ENCODE measurements around the gene BEST3.

BEST3 gene

GRCh38 chr12:69642531-69642930, 56.6 kb downstream of the BEST3 start:
- no peak for DNase-seq (ENCODE audit: insufficient read length)
- TF ChIP-seq POLR2A (IDR thresholded peaks at IDR 0.05; ENCODE audit: low read depth, low read length): no peak
- no peak for TF ChIP-seq POLR2AphosphoS5 (IDR thresholded peaks at IDR 0.05; ENCODE audit: low read depth, low read length)
- no peak for TF ChIP-seq TAF1 (IDR thresholded peaks at IDR 0.05; ENCODE audit: borderline replicate concordance, low read depth, low read length)
- FAIRE-seq: no peak

DNA sequence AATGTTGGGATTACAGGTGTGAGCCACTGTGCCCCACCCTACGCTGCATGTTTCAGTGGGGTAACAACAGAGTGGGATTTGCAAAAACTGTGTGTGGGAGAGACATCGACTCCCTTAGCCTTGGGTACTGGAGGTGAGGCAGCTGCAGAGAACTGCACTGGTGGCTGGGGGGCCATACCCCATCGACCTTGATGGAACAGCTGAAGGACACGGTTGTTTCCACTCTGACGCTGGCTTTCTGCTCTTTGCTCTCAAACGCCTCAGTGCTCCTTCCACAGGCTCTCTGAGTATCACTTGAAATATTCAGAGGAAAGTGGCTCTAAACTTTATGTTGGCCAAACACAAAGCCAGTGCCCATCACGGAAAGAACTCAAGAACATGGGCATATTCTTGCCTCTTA, 57.6 kb downstream of the BEST3 start:
- DNase-seq (ENCODE audit: insufficient read length) (no peak), FAIRE-seq (no peak)
- TF ChIP-seq TAF1 (IDR thresholded peaks at IDR 0.05; ENCODE audit: borderline replicate concordance, low read depth, low read length) (no peak), POLR2A (IDR thresholded peaks at IDR 0.05; ENCODE audit: low read depth, low read length) (no peak), POLR2AphosphoS5 (IDR thresholded peaks at IDR 0.05; ENCODE audit: low read depth, low read length) (no peak)

DNA sequence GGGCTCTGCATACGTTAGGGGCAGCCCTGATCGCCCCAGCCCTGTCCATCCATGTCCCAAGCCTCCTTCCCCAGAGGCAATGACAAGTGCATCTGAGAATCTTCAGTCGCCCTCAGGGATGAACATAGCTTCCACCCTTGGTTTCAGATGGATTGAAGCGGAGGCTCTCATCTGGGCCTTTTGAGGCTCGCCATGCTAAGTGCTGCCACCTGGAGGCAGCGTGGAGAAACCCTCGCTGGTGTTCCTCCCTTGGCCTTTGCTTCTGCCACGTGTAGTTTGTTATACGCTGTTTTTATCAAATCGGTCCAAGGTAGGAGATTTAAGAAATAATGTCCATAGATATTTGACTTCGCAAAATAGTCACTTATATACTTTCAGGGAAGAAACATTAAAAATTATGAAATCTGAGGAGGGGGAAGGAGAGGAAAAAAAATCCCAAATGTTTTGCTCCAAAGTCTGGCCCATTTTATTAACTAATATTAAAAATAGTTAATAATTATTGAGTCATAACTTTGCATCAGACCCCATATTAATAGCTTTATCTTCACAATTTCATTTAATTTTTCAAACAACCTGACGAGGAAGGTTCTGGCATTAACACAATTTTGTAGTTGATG, 59.6 kb downstream of the BEST3 start:
- DNase-seq (ENCODE audit: insufficient read length) (peak; percentile 45), FAIRE-seq (peak; percentile 38)
- TF ChIP-seq TAF1 (IDR thresholded peaks at IDR 0.05; ENCODE audit: borderline replicate concordance, low read depth, low read length): no peak
- no peak for TF ChIP-seq POLR2AphosphoS5 (IDR thresholded peaks at IDR 0.05; ENCODE audit: low read depth, low read length)
- TF ChIP-seq POLR2A (IDR thresholded peaks at IDR 0.05; ENCODE audit: low read depth, low read length): no peak

DNA sequence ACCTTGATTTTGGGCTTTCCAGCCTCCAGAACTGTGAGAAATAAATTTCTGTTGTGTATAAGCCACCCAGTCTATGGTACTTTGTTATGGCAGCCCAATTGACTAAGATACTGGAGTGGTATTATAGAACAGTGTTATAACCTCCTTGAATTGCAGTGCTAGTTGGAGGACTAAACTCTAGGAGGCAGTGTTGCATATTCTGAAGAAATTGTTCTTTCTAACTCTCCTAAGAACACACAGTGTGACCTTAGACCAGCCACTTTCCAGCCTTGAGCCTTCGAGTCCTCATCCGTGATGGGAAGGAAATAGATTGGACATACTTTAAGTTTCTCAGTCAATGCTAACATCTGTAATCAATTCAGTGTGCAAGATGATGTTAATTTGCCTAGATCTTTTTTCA, 66.0 kb downstream of the BEST3 start:
- no peak for DNase-seq (ENCODE audit: insufficient read length)
- no peak for FAIRE-seq
- TF ChIP-seq TAF1 (IDR thresholded peaks at IDR 0.05; ENCODE audit: borderline replicate concordance, low read depth, low read length) (no peak), POLR2A (IDR thresholded peaks at IDR 0.05; ENCODE audit: low read depth, low read length) (no peak), POLR2AphosphoS5 (IDR thresholded peaks at IDR 0.05; ENCODE audit: low read depth, low read length) (no peak)

- DNase-seq (ENCODE audit: insufficient read length): no peak
- TF ChIP-seq POLR2A (IDR thresholded peaks at IDR 0.05; ENCODE audit: low read depth, low read length): no peak
- TF ChIP-seq POLR2AphosphoS5 (IDR thresholded peaks at IDR 0.05; ENCODE audit: low read depth, low read length): no peak
- TF ChIP-seq TAF1 (IDR thresholded peaks at IDR 0.05; ENCODE audit: borderline replicate concordance, low read depth, low read length): no peak
- no peak for FAIRE-seq
These were observed 68.9 kb downstream of the BEST3 start for GRCh38 chr12:69630191-69630590.

DNA sequence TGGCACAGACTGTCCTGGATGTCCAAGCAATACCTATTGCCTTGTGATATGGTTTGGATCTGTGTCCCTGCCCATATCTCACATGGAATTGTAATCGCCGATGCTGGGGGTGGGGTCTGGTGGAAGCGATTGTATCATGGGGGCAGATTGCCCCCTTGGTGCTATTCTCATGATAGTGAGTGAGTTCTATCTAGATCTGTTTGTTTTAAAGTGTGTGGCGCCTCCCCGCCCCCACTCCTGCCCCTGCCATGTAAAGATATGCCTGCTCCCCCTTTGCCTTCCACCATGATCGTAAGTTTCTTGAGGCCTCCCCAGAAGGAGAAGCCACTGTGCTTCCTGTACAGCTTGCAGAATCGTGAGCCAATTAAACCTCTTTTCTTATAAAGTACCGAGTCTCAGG, 71.6 kb downstream of the BEST3 start:
- FAIRE-seq (no peak), DNase-seq (ENCODE audit: insufficient read length) (no peak)
- TF ChIP-seq POLR2A (IDR thresholded peaks at IDR 0.05; ENCODE audit: low read depth, low read length) (no peak), POLR2AphosphoS5 (IDR thresholded peaks at IDR 0.05; ENCODE audit: low read depth, low read length) (no peak), TAF1 (IDR thresholded peaks at IDR 0.05; ENCODE audit: borderline replicate concordance, low read depth, low read length) (no peak)

GRCh38 chr12:69623970-69624369, 75.1 kb downstream of the BEST3 start:
- TF ChIP-seq POLR2AphosphoS5 (IDR thresholded peaks at IDR 0.05; ENCODE audit: low read depth, low read length) (no peak), TAF1 (IDR thresholded peaks at IDR 0.05; ENCODE audit: borderline replicate concordance, low read depth, low read length) (no peak), POLR2A (IDR thresholded peaks at IDR 0.05; ENCODE audit: low read depth, low read length) (no peak)
- no peak for FAIRE-seq
- no peak for DNase-seq (ENCODE audit: insufficient read length)

DNA sequence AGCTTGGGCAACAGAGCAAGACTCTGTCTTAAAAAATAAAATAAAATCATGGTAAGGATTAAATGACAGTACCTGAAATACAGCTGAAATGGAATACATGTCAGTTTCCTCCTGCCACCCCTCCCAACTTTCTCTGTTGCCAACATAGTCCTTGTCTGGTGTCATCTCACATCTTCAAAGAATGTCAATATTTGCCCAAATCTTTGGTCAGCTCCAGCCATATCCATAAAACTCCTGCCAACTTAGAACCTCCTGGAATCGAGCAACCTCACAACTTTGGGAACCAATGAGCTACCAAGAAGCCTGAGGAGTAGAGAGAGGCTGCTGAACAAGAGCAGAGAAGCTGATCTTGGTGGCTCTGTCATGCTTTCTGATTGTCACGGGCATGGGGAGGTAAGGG, 77.6 kb downstream of the BEST3 start:
- no peak for DNase-seq (ENCODE audit: insufficient read length)
- TF ChIP-seq TAF1 (IDR thresholded peaks at IDR 0.05; ENCODE audit: borderline replicate concordance, low read depth, low read length) (no peak), POLR2A (IDR thresholded peaks at IDR 0.05; ENCODE audit: low read depth, low read length) (no peak), POLR2AphosphoS5 (IDR thresholded peaks at IDR 0.05; ENCODE audit: low read depth, low read length) (no peak)
- no peak for FAIRE-seq

DNA sequence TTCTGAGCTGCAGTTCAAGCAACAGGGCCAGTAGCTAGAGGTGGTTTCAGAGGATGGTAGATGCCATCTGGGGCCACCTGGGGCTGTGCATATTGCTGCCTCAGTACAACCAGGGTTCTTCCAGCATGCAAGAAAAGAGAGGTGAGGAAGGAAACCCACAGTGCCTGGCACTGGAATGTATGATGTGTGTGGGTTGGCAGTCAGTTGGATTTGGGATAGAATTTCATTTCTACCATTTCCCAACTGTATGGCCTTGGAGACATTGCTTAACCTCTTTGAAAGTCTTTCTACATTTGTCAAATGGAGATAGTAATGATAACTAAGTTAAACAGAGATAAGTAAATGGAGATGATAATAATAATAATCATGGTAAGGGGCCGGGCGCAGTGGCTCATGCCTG, 78.2 kb downstream of the BEST3 start:
- no peak for TF ChIP-seq TAF1 (IDR thresholded peaks at IDR 0.05; ENCODE audit: borderline replicate concordance, low read depth, low read length)
- no peak for FAIRE-seq
- no peak for DNase-seq (ENCODE audit: insufficient read length)

DNA sequence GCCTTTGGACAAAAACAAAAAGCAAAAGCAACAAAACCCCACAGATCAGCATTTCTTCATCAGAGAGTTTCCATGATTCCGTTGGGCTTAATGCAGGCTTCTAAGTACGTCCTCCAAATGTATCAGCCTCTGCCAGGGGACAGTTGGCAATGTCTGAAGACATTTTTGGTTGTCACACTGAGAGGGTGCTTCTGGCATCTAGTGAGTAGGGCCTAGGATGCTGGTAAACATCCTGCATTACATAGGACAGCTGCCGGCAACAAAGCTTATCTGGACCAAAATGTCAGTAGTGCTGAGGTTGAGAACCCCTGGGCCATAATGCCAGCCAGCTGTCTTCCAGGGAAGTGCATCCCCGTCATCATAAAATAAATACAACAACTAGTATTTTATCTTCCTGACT, 79.0 kb downstream of the BEST3 start:
- TF ChIP-seq TAF1 (IDR thresholded peaks at IDR 0.05; ENCODE audit: borderline replicate concordance, low read depth, low read length) (no peak), POLR2AphosphoS5 (IDR thresholded peaks at IDR 0.05; ENCODE audit: low read depth, low read length) (no peak), POLR2A (IDR thresholded peaks at IDR 0.05; ENCODE audit: low read depth, low read length) (no peak)
- no peak for DNase-seq (ENCODE audit: insufficient read length)
- no peak for FAIRE-seq

GRCh38 chr12:69619050-69619449, 80.1 kb downstream of the BEST3 start:
- FAIRE-seq (no peak), DNase-seq (ENCODE audit: insufficient read length) (no peak)
- TF ChIP-seq POLR2AphosphoS5 (IDR thresholded peaks at IDR 0.05; ENCODE audit: low read depth, low read length) (no peak), POLR2A (IDR thresholded peaks at IDR 0.05; ENCODE audit: low read depth, low read length) (no peak), TAF1 (IDR thresholded peaks at IDR 0.05; ENCODE audit: borderline replicate concordance, low read depth, low read length) (no peak)

DNA sequence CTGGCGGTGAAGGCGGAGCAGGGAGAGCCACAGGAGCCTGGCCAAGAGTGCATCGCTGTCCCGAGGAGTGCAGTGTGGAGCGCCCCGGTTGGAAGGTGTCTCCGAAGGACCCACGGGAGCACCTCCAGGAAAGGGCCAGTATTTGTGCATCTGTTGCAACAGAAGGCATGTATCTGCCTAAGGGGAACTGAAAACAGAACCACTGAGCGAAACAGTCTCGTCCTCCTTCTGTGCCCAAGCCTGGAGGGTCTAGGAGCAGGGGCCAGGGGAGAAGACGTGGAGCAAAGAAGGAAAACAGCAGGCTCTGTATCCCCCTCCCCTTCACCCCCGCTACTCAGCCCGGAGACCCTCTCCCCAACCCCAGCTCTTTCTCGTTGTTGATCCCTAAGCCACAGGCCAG, 83.1 kb downstream of the BEST3 start:
- no peak for TF ChIP-seq POLR2A (IDR thresholded peaks at IDR 0.05; ENCODE audit: low read depth, low read length)
- no peak for FAIRE-seq
- DNase-seq (ENCODE audit: insufficient read length): no peak

- DNase-seq (ENCODE audit: insufficient read length) (no peak), FAIRE-seq (no peak)
- TF ChIP-seq POLR2AphosphoS5 (IDR thresholded peaks at IDR 0.05; ENCODE audit: low read depth, low read length): no peak
- TF ChIP-seq TAF1 (IDR thresholded peaks at IDR 0.05; ENCODE audit: borderline replicate concordance, low read depth, low read length): no peak
- no peak for TF ChIP-seq POLR2A (IDR thresholded peaks at IDR 0.05; ENCODE audit: low read depth, low read length)
These were observed 85.8 kb downstream of the BEST3 start for GRCh38 chr12:69613351-69613750.

Data from GM12892 (cell line).